GM19395 (cell line): ENCODE results near the gene COL1A1.
A peak's percentile ranks its signal among the peaks of the same experiment; 100 is the strongest.

Source experiments
- ATAC-seq: cut with Tn5 transposase; IDR thresholded peaks from one replicate; pipeline ENCODE4 v1.9.1; 2021; ENCODE audit warnings: mild to moderate bottlenecking, moderate library complexity; ENCODE audit not compliant: unreplicated experiment

The COL1A1 gene

GRCh38 chr17:50187751-50188530, 13.5 kb downstream of the COL1A1 start:
- no peak for ATAC-seq

- ATAC-seq, result no peak
These were observed 14.1 kb downstream of the COL1A1 start for GRCh38 chr17:50187394-50187725.

- ATAC-seq, result no peak
These were observed 14.6 kb downstream of the COL1A1 start for GRCh38 chr17:50186661-50187393.

GRCh38 chr17:50185631-50186471, 15.6 kb downstream of the COL1A1 start:
- no peak for ATAC-seq

GRCh38 chr17:50184611-50185398, 16.6 kb downstream of the COL1A1 start:
- ATAC-seq, result no peak

- no peak for ATAC-seq
These were observed 17.4 kb downstream of the COL1A1 start for GRCh38 chr17:50184064-50184463.

GRCh38 chr17:50183421-50183994, 17.9 kb downstream of the COL1A1 start:
- no peak for ATAC-seq

- ATAC-seq, result no peak
These were observed 18.5 kb downstream of the COL1A1 start for GRCh38 chr17:50182783-50183420.

GRCh38 chr17:50181591-50182560, 19.6 kb downstream of the COL1A1 start:
- ATAC-seq, result no peak

- no peak for ATAC-seq
These were observed 20.3 kb downstream of the COL1A1 start for GRCh38 chr17:50181144-50181543.

- ATAC-seq, result no peak
These were observed 20.8 kb downstream of the COL1A1 start for GRCh38 chr17:50180620-50181019.

- no peak for ATAC-seq
These were observed 21.3 kb downstream of the COL1A1 start for GRCh38 chr17:50180111-50180510.

GRCh38 chr17:50177983-50178834, 23.2 kb downstream of the COL1A1 start:
- ATAC-seq, result peak; percentile 73

GRCh38 chr17:50177476-50177875, 24.0 kb downstream of the COL1A1 start:
- ATAC-seq, result no peak

GRCh38 chr17:50176559-50177357, 24.7 kb downstream of the COL1A1 start:
- ATAC-seq, result no peak

GRCh38 chr17:50175035-50175807, 26.2 kb downstream of the COL1A1 start:
- no peak for ATAC-seq
